Stomach (tissue), 4 donors: ENCODE measurements around the gene SLC24A3.

Experiments
- POLR2A ChIP-seq, 4 donors: fragments of 450-650 bp; IDR thresholded peaks; one replicate each; pipeline ENCODE4 v1.6.1; 2016; ENCODE audit warnings: antibody characterized with exemption in 4 of 4, control low read depth in 2 of 4, mild to moderate bottlenecking in 1 of 4, moderate library complexity in 1 of 4
- POLR2AphosphoS5 ChIP-seq, 3 donors: sonication (generic); formaldehyde crosslinking; IDR thresholded peaks; one replicate each; pipeline ENCODE4 v1.6.1; 2016; ENCODE audit warnings: antibody characterized with exemption in 3 of 3

GRCh38 chr20:19603376-19603750, 390.9 kb downstream of the SLC24A3 start:
- TF ChIP-seq POLR2A (IDR thresholded peaks at IDR 0.05) (no peak), POLR2AphosphoS5 (IDR thresholded peaks at IDR 0.05) (no peak)
